OCI-M1 (cell line): ENCODE data around the gene PREP.

Source experiments
- DNase-seq: peaks from one replicate; lab custom pipeline; 2025; lab: John Stamatoyannopoulos, UW

Gene PREP

DNA sequence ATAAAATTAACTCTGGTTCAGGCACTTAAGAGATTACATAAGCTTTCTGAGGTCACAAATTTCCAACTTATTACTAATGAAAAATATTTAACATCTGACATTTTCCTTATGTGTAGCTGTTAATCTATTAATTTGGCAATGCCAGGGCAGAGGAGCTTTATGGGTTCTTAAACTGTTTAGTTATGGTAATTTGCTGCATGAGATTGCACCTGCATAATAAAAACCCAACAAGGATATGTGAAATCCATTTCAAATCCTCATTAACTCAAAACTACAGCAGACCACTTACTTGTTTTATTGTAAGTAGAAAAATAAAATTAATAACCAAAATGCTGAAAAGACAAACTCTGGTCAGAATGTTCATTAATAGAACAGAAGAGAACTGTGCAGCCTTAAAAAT is 98.1 kb downstream of the PREP start:
- DNase-seq, result no peak

DNA sequence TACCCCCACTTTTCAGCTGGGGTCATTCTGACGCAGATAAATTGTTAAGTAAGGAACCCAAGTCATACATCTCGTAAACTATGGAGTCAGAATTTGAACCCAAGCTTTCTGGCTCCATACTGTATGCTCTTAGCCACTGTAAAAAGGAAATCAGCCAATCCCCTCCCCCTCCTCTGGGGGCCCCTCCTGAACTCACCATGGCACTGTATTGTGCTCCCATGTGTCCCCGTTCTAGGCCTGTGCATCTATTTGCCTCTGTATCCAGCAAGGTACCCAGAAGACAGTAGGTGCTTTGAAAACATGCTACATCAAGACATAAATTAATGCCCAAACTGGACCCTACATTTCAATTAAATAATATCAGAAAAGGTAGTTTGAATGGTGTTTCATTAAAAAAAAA is 98.5 kb downstream of the PREP start:
- DNase-seq, result no peak

- no peak for DNase-seq
Observed at GRCh38 chr6:105302617-105303128, 100.2 kb downstream of the PREP start.

GRCh38 chr6:105301756-105302616 is 100.9 kb downstream of the PREP start:
- DNase-seq, result no peak

- no peak for DNase-seq
Observed at GRCh38 chr6:105301072-105301503, 101.8 kb downstream of the PREP start.

DNA sequence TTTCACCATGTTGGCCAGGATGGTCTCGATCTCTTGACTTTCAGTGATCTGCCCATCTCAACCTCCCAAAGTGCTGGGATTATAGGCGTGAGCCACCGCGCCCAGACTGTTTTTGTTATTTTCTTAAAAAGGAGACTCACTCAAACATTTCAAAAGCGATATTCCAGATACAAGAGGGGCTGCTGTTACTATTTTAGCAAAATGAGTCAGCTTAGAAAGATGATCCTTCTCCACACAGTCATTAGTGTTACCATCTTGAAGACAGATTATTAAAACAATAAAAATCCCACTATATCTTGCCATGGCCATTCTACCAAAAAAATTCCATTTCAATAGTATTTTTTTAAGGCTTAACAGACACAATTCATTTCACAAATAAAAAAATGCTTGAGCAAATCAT is 102.8 kb downstream of the PREP start:
- DNase-seq, result no peak

DNA sequence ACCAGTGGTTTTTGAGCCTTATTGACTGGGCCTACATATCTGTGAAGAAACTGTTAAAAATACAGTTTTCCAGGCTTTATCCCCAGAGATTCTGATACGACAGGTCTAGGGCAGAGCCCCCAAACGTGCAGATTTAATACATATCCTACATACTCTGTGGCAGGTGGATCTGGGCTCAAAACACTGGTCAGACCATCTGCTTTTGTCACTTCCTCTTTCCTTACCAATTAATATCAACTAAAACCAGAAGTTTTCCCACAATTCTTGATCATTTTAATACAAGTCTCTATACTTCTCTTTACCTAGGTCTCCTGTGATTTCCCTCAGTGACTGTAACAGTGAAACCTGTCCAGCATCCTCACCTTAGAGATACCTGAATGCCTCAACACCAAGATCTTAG is 108.8 kb downstream of the PREP start:
- no peak for DNase-seq

DNA sequence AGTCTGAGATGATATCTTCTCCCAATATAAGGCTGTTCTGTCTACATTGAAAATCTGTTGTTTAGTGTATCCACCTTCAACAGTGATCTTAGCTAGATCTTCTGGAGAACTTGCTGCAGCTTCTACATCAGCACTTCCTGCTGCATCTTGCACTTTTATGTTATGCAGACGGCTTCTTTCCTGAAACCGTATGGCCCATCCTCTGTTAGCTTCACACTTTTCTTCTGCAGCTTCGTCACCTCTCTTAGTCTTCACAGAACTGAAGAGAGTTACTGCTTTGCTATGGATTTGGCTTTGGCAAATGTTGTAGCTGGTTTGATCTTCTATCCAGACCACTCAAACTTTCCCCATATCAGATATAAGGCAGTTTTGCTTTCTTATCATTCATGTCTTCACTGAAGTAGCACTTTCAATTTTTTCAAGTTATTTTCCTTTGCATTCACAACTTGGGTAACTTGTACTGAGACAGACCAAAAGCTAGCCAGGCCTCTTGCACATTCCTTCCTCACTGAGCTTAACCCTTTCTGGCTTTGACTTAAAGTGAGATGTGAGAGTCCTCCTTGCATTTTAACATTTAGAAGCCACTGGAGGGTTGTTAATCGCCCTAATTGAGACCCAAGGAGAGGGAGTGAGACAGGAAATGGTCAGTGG is 110.1 kb downstream of the PREP start:
- no peak for DNase-seq

DNA sequence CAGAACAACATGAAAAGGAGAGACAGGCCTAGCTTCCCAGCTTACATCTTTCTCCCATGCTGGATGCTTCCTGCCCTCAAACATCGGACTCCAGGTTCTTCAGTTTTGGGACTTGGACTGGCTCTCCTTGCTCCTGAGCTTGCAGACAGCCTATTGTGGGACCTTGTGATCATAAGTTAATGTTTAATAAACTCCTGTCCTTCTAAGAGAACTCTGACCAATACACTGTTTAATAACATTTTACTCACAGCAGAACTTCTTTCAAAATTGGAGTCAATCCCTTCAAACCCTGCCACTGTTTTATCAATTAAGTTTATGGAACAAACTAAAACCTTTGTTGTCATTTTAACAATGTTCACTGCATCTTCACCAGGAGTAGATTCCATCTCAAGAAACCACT is 111.4 kb downstream of the PREP start:
- no peak for DNase-seq

DNA sequence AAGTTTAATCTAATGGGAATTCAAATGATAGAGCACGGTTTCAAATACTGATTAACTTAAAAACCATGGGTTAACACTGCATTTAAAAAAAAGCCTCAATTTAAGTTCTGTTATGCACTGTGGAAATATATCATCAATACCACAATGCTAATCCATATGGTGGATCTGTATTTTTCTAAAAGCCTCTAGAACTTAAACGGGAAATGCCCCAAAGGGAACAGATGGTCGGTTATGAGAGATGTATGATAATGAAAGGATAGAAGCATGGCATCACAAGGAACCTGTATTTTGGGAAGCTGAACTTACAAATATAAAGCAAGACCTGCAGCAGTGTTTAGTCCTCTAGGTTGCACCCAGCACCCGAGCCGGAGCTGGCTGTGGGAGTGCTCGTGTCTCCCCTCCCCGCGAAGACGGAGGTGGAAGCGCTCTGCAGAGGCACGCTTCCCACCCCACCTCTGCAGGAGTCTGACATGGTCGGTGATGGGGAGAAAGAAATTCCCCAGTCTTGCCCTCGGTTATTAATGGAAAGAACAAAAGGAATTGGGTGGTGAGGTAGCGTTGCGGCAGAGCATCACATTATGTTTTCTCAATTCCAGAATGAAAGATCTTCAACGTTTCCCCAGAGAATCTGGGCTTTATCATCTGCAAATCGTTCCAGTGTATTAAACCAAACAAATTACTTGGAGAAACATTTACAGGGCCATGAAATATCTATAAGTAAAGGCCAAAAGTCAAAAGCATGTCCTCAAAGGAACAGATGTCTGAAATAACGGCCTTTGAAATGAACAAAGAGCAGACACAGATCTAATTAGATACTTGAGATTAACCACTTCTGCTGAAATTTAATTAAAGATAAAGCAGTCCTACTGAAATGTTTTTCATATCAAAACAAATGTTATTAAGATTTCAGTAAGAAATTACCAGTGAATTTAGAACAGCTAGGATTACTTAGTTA is 120.0 kb downstream of the PREP start:
- no peak for DNase-seq

DNA sequence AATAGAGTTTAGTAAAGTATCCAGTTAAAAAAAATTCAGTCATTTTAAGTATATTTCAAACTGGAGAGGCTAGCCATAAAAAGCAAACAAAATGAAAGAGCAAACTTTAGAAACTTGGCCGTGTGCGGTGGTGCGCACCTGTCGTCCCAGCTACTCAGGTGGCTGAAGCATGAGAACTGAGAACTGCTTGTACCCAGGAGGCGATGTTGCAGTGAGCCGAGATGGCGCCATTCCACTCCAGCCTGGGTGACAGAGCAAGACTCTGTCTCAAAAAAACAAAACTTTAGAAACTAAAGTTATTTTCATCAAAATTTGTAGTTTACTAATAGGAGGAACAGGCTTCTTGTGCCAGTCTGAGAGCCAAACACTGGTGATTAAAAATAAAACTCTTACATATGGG is 122.8 kb downstream of the PREP start:
- DNase-seq, result no peak

DNA sequence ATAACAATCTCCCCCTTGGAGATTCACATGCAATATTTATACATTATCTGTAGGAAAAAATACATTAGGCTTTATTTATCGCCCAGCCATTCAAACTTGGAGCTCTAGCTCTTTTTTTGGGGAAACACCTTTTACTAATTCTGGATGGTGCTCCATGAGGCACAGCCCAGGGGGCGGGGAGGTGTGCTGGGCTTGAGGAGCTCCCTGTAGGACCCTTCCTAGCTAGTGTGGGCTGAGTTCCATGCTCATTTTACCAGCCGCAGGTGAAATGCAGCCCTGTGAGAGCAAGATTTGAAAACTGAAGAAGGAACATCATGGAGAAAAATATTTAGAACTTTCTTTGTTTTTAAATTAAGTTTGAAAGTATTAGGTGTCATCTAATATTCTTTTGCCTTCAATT is 123.4 kb downstream of the PREP start:
- no peak for DNase-seq

GRCh38 chr6:105278813-105279212 is 124.1 kb downstream of the PREP start:
- DNase-seq, result no peak

- DNase-seq, result no peak
Observed at GRCh38 chr6:105278035-105278434, 124.8 kb downstream of the PREP start.

DNA sequence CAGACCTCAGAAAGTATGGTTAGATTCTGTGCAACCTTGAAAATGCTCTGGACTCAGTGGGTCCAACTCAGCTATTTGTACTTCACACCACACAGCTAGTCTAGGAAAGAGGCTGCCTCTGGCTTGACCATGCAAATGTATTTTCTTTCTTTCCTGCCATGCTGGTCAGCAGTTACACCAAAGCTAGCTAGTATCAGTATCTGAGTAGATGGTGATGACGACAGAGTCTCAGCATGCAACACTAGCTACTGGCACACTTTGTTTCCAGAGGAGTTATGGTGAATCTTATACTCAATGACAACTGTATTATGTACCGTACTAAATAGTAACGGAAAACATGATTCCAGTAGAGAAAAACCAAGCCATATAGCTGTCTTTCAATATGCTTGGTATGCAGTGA is 126.5 kb downstream of the PREP start:
- no peak for DNase-seq

GRCh38 chr6:105275542-105275941 is 127.3 kb downstream of the PREP start:
- no peak for DNase-seq

- no peak for DNase-seq
Observed at GRCh38 chr6:105274678-105275077, 128.2 kb downstream of the PREP start.

DNA sequence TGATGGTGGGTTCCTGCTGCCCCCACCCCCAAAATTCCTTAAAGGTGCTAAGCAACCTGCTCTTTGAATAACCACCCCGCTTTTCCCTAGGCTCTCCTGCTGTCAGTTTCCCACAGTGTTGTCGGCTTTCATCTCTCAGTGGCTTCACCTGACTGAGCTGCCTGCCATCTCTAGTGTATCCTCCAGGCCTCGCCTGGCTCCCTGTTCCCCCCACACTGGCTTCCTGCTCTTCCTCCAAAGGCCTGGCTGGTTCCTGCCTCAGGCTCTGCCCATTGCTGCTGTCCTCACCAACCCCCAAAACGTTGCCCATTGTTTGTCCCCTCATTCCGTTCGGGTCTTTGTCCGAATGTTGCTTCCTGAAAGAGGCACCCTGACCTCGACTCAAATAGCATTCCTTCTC is 129.3 kb downstream of the PREP start:
- no peak for DNase-seq

DNA sequence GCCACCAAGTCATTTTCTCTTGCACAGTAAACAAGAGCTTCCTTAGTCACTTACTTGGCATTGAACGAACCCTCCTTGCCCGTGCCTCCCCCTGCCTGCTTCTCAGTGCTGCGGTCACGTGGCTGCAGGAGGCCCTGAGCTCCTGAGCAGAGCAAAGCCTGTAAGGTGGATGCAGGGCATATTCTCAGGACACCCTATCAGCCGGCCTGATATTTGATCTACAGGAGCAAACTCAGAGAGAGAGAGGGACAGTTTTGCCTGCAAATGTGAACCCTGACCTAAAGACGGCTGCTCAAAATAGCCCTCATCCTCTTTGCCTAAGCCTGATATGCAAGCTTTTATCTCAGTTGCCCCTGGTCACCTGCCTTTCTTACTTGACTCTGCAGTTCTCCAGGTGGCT is 130.1 kb downstream of the PREP start:
- DNase-seq, result no peak

GRCh38 chr6:105270511-105270910 is 132.4 kb downstream of the PREP start:
- no peak for DNase-seq

- DNase-seq, result no peak
Observed at GRCh38 chr6:105269390-105269789, 133.5 kb downstream of the PREP start.
